SU-DHL-6 (cell line): ENCODE data around the gene IQCE.

Experiments used
- H2AFZ ChIP-seq: fragments of 200-600 bp; sonication (generic); 2 replicates; pipeline ENCODE4 v1.6.1; 2014; ENCODE audit warnings: low read depth, mild to moderate bottlenecking, moderate library complexity, mixed read lengths, antibody characterized with exemption, low read length; ENCODE audit not compliant: severe bottlenecking
- H3F3A ChIP-seq: fragments of 200-600 bp; shearing (Covaris generic); 2 replicates; pipeline ENCODE4 v1.6.0; 2016; ENCODE audit warnings: antibody characterized with exemption, mild to moderate bottlenecking; ENCODE audit not compliant: insufficient read depth
- H3K27ac ChIP-seq: fragments of 200-600 bp; sonication (generic); 2 replicates; pipeline ENCODE4 v1.5.1; 2016; ENCODE audit warnings: low read depth, mild to moderate bottlenecking, low read length, moderate library complexity, mixed read lengths
- H3K27me3 ChIP-seq: fragments of 200-600 bp; sonication (generic), shearing (Covaris generic); 2 replicates; pipeline ENCODE4 v1.6.0; 2014; ENCODE audit warnings: mild to moderate bottlenecking, low read length
- H3K36me3 ChIP-seq: fragments of 200-600 bp; sonication (generic); 2 replicates; pipeline ENCODE4 v1.6.1; 2014; ENCODE audit warnings: mild to moderate bottlenecking, low read length, mixed read lengths
- H3K4me2 ChIP-seq: fragments of 300-600, 200-600 bp; shearing (Covaris generic), sonication (generic); 2 replicates; pipeline ENCODE4 v1.6.0; 2014; ENCODE audit warnings: low read length, low read depth, mild to moderate bottlenecking; ENCODE audit not compliant: poor library complexity, severe bottlenecking
- H3K4me3 ChIP-seq: fragments of 200-600 bp; sonication (generic); 2 replicates; pipeline ENCODE4 v1.5.1; 2014; ENCODE audit warnings: antibody characterized with exemption, low read length, mild to moderate bottlenecking, mixed read lengths; ENCODE audit not compliant: insufficient read depth, poor library complexity, severe bottlenecking
- H3K79me2 ChIP-seq: fragments of 200-600 bp; sonication (generic); 2 replicates; pipeline ENCODE4 v1.6.1; 2014; ENCODE audit warnings: mild to moderate bottlenecking, low read length, moderate library complexity; ENCODE audit not compliant: insufficient read depth
- H3K9ac ChIP-seq: fragments of 200-600 bp; sonication (generic); 2 replicates; pipeline ENCODE4 v1.7.0; 2014; ENCODE audit warnings: mild to moderate bottlenecking, low read length
- H3K9me2 ChIP-seq: fragments of 200-600 bp; sonication (generic); replicated peaks from 2 replicates; pipeline ENCODE4 v1.6.1; 2014; ENCODE audit warnings: low read length; ENCODE audit not compliant: insufficient read depth
- H3K9me3 ChIP-seq: fragments of 200-600 bp; sonication (generic); 2 replicates; pipeline ENCODE4 v1.6.1; 2014; ENCODE audit warnings: low read length, mixed read lengths; ENCODE audit not compliant: insufficient read depth
- H4K20me1 ChIP-seq: fragments of 200-600 bp; sonication (generic); 2 replicates; pipeline ENCODE4 v1.6.1; 2014; ENCODE audit warnings: low read depth, mild to moderate bottlenecking, antibody characterized with exemption, low read length, moderate library complexity, mixed read lengths
- CTCF ChIP-seq: fragments of 200-600 bp; sonication (generic); IDR thresholded peaks from one replicate; pipeline ENCODE4 v1.5.1; 2017; ENCODE audit warnings: antibody characterized with exemption, mild to moderate bottlenecking, low read length, moderate library complexity; ENCODE audit not compliant: insufficient read depth, poor library complexity, severe bottlenecking
- EZH2phosphoT487 ChIP-seq: fragments of 200-600 bp; sonication (generic), shearing (Covaris generic); conservative IDR thresholded peaks from 2 replicates; pipeline ENCODE4 v1.6.1; 2018; ENCODE audit warnings: mild to moderate bottlenecking, antibody characterized with exemption, low read length, moderate library complexity, mixed read lengths

The IQCE gene

GRCh38 chr7:2542011-2542915 is 16.5 kb upstream of the IQCE start:
- H2AFZ ChIP-seq = no peak overlapping the region
- no peak overlapping the region for H3K9ac ChIP-seq
- H3K4me2 ChIP-seq = no peak overlapping the region
- TF ChIP-seq CTCF = no peak
- TF ChIP-seq EZH2phosphoT487 = no peak
- no peaks in the 10 kb centered on the region for H3K79me2 ChIP-seq
- no peaks in the 10 kb centered on the region for H3K36me3 ChIP-seq
- no peaks in the 10 kb centered on the region for H4K20me1 ChIP-seq
- H3K9me3 ChIP-seq = no peaks in the 10 kb centered on the region
- H3F3A ChIP-seq = no peaks in the 10 kb centered on the region
- H3K9me2 ChIP-seq = no peaks in the 10 kb centered on the region
- no peak overlapping the region for H3K4me3 ChIP-seq
- H3K27me3 ChIP-seq = no peaks in the 10 kb centered on the region
- H3K27ac ChIP-seq = no peak overlapping the region

- Histone ChIP-seq H3K9ac (no peak overlapping the region), H3K27ac (no peak overlapping the region), H3F3A (no peaks in the 10 kb centered on the region), H3K27me3 (no peaks in the 10 kb centered on the region), H3K79me2 (no peaks in the 10 kb centered on the region), H2AFZ (no peak overlapping the region), H3K36me3 (0 out of 2 replicates have a peak, but pooled peaks cover 3% of the 10 kb centered on the region), H3K9me3 (no peaks in the 10 kb centered on the region), H3K9me2 (no peaks in the 10 kb centered on the region), H3K4me2 (no peak overlapping the region), H4K20me1 (no peaks in the 10 kb centered on the region), H3K4me3 (no peak overlapping the region)
- no peak for TF ChIP-seq EZH2phosphoT487
- no peak for TF ChIP-seq CTCF
These were observed 15.6 kb upstream of the IQCE start for GRCh38 chr7:2542916-2543871.

- 0 out of 2 replicates have a peak, but pooled peaks cover 3% of the 10 kb centered on the region for H3K36me3 ChIP-seq
- H3K79me2 ChIP-seq = no peaks in the 10 kb centered on the region
- H2AFZ ChIP-seq = no peak overlapping the region
- no peaks in the 10 kb centered on the region for H3K27me3 ChIP-seq
- no peaks in the 10 kb centered on the region for H3K9me2 ChIP-seq
- H3K4me2 ChIP-seq = no peak overlapping the region
- no peaks in the 10 kb centered on the region for H4K20me1 ChIP-seq
- H3F3A ChIP-seq = no peaks in the 10 kb centered on the region
- no peak overlapping the region for H3K4me3 ChIP-seq
- H3K9ac ChIP-seq = no peak overlapping the region
- H3K9me3 ChIP-seq = no peaks in the 10 kb centered on the region
- TF ChIP-seq CTCF (no peak), EZH2phosphoT487 (no peak)
- no peak overlapping the region for H3K27ac ChIP-seq
These were observed 14.1 kb upstream of the IQCE start for GRCh38 chr7:2544541-2545188.
